GM21381 (cell line): ENCODE measurements around the gene PRKCQ.
"Not testable (repeated sequence)": the region's sequence is repeated elsewhere in the genome, so short reads cannot be mapped to it uniquely, and the experiment has no call there.

Source experiments
- ATAC-seq: cut with Tn5 transposase; IDR thresholded peaks from one replicate; pipeline ENCODE4 v1.9.1; 2021; ENCODE audit warnings: mild to moderate bottlenecking, moderate library complexity; ENCODE audit not compliant: unreplicated experiment

The PRKCQ gene

GRCh38 chr10:6494936-6495592, 85.0 kb downstream of the PRKCQ start:
- ATAC-seq, result no peak

- ATAC-seq, result no peak
These were observed 85.6 kb downstream of the PRKCQ start for GRCh38 chr10:6494442-6494819.

GRCh38 chr10:6493521-6494441, 86.3 kb downstream of the PRKCQ start:
- no peak for ATAC-seq

GRCh38 chr10:6492896-6493295, 87.2 kb downstream of the PRKCQ start:
- no peak for ATAC-seq

GRCh38 chr10:6491841-6492609, 88.1 kb downstream of the PRKCQ start:
- ATAC-seq, result no peak

GRCh38 chr10:6490614-6491013, 89.5 kb downstream of the PRKCQ start:
- ATAC-seq, result no peak

GRCh38 chr10:6487920-6488319, 92.2 kb downstream of the PRKCQ start:
- ATAC-seq, result no peak

GRCh38 chr10:6486309-6486708, 93.8 kb downstream of the PRKCQ start:
- ATAC-seq, result no peak

- no peak for ATAC-seq
These were observed 97.2 kb downstream of the PRKCQ start for GRCh38 chr10:6482737-6483357.

GRCh38 chr10:6478722-6479121, 101.4 kb downstream of the PRKCQ start:
- ATAC-seq, result no peak

GRCh38 chr10:6476989-6477388, 103.1 kb downstream of the PRKCQ start:
- ATAC-seq, result no peak

- ATAC-seq, result no peak
These were observed 105.2 kb downstream of the PRKCQ start for GRCh38 chr10:6474871-6475270.

GRCh38 chr10:6473901-6474370, 106.1 kb downstream of the PRKCQ start:
- ATAC-seq, result peak; percentile 57

GRCh38 chr10:6473430-6473829, 106.6 kb downstream of the PRKCQ start:
- no peak for ATAC-seq

GRCh38 chr10:6472710-6473005, 107.4 kb downstream of the PRKCQ start:
- ATAC-seq, result not testable (repeated sequence)

- no peak for ATAC-seq
These were observed 109.0 kb downstream of the PRKCQ start for GRCh38 chr10:6470894-6471618.

- no peak for ATAC-seq
These were observed 110.4 kb downstream of the PRKCQ start for GRCh38 chr10:6469661-6470060.

- ATAC-seq, result no peak
These were observed 114.0 kb downstream of the PRKCQ start for GRCh38 chr10:6465854-6466601.

- ATAC-seq, result no peak
These were observed 114.6 kb downstream of the PRKCQ start for GRCh38 chr10:6465437-6465836.
